MCF 10A (cell line): ENCODE results near the gene TPX2. TPM values are rescaled to one million over a fixed set of nuclear protein-coding genes. Genes with fewer than 3 reads are reported as not detected.

Experiments
- BruUV-seq: library from RNA; stranded (reverse); fragments of 400-500 nt; replicated peaks from 2 replicates; lab custom pipeline; 2021; lab: Mats Ljungman, UMichigan
- CTCF ChIA-PET: fragments of 300-600 bp; sonication (Branson Sonifier 250); formaldehyde crosslinking; extraction: SDS; loops from one replicate; lab custom pipeline; 2021; ENCODE audit warnings: antibody characterized with exemption, inconsistent platforms; lab: Yijun Ruan, JAX
- POLR2A ChIA-PET: fragments of 300-600, 350-650 bp; sonication (Branson Sonifier 250); formaldehyde crosslinking; extraction: SDS; loops from one replicate; lab custom pipeline; 2020; ENCODE audit warnings: antibody characterized with exemption, inconsistent platforms; lab: Yijun Ruan, JAX
- DNase-seq: peaks from one replicate; pipeline ENCODE4 v3.0.0-alpha.2; 2018; ENCODE audit not compliant: unreplicated experiment
- H3K27ac Mint-ChIP-seq: one replicate; pipeline ENCODE4 v1.8.0; 2022; ENCODE audit warnings: mild to moderate bottlenecking, low read depth, mixed read lengths; ENCODE audit not compliant: unreplicated experiment
- H3K27me3 Mint-ChIP-seq: one replicate; pipeline ENCODE4 v1.8.0; 2022; ENCODE audit warnings: mixed read lengths; ENCODE audit not compliant: insufficient read depth, unreplicated experiment
- H3K36me3 Mint-ChIP-seq: one replicate; pipeline ENCODE4 v1.8.0; 2022; ENCODE audit warnings: mild to moderate bottlenecking, moderate library complexity, mixed read lengths; ENCODE audit not compliant: insufficient read depth, unreplicated experiment
- H3K4me1 Mint-ChIP-seq: one replicate; pipeline ENCODE4 v1.8.0; 2022; ENCODE audit warnings: mixed read lengths; ENCODE audit not compliant: insufficient read depth, unreplicated experiment
- H3K4me3 Mint-ChIP-seq: one replicate; pipeline ENCODE4 v1.8.0; 2022; ENCODE audit warnings: mild to moderate bottlenecking, moderate library complexity, mixed read lengths; ENCODE audit not compliant: unreplicated experiment
- H3K9me3 Mint-ChIP-seq: one replicate; pipeline ENCODE4 v1.8.0; 2022; ENCODE audit warnings: mixed read lengths; ENCODE audit not compliant: unreplicated experiment
- CTCF ChIP-seq: fragments of 200-600 bp; IDR thresholded peaks from one replicate; pipeline ENCODE4 v1.8.0; 2022; ENCODE audit warnings: antibody characterized with exemption, mild to moderate bottlenecking; ENCODE audit not compliant: unreplicated experiment
- intact Hi-C: fragments of 100-400 bp; cut with micrococcal nuclease; formaldehyde crosslinking; loops from 2 replicates; pipeline ENCODE4 v1.14.1; 2022
- total RNA-seq: library from RNA; stranded (reverse); gene quantifications from 2 replicates; pipeline ENCODE4 v1.2.3, GENCODE V29; 2022

Gene TPX2
- total RNA-seq, 1 experiment from 2014 or later, result 79.6 TPM

- BruUV-seq, result no TSS peak
- intact Hi-C loops, result no loop called here
- Mint-ChIP-seq H3K27me3 (no peaks in the 10 kb centered on the region), H3K4me3 (no peak overlapping the region), H3K9me3 (no peaks in the 10 kb centered on the region), H3K27ac (no peak overlapping the region), H3K4me1 (no peaks in the 10 kb centered on the region), H3K36me3 (peaks cover 50% of the 10 kb centered on the region)
- TF ChIP-seq CTCF, result no peak
- DNase-seq, result no peak
- ChIA-PET CTCF (interaction anchor here (0.6 to 1.6 kb wide), 3 partner anchors 19 to 227 kb away, joined by 3 to 5 read pairs (median 3); no protein-coding TSS in a partner anchor), POLR2A (interaction anchor here (1.2 kb wide), 1 partner anchor 9 kb away, joined by 3 read pairs; no protein-coding TSS in a partner anchor)
These were observed 64.6 kb downstream of the TPX2 start for GRCh38 chr20:31803552-31804291.

- CTCF ChIA-PET, result interaction anchor here (0.5 to 3.6 kb wide), 7 partner anchors 10 to 844 kb away, joined by 3 to 30 read pairs (median 4); no protein-coding TSS in a partner anchor
- intact Hi-C loops, result no loop called here
These were observed 67.7 kb downstream of the TPX2 start for GRCh38 chr20:31806564-31807355.

DNA sequence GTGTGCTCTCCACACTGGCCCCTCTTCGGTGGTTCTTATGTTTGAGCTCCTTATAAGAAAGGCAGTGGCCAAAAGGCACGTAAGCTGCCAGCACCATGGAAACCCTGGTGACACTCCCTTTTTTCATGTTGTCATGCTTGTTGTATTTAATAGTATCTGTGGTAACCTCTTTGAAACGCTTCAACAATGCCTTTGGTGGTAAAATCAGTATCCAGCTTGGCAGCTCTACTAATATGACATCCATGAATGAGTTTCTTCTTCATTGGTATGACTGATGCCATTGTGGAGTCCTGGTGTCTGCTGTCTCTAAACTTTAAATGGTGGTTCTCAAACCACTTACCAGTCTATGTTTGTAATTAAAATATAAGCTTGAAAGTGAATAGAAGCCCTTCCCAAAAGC, 69.4 kb downstream of the TPX2 start:
- TF ChIP-seq CTCF, result no peak
- DNase-seq, result no peak
- Mint-ChIP-seq H3K27me3 (no peaks in the 10 kb centered on the region), H3K9me3 (no peaks in the 10 kb centered on the region), H3K27ac (no peak overlapping the region), H3K4me1 (no peaks in the 10 kb centered on the region), H3K36me3 (peaks cover 22% of the 10 kb centered on the region), H3K4me3 (no peak overlapping the region)
- intact Hi-C loops, result no loop called here
- BruUV-seq, result no TSS peak
- ChIA-PET CTCF (interaction anchor here (0.6 to 3.6 kb wide), 8 partner anchors 14 to 1138 kb away, joined by 3 to 30 read pairs (median 4); no protein-coding TSS in a partner anchor), POLR2A (interaction anchor here (1.1 kb wide), 1 partner anchor 9 kb away, joined by 3 read pairs; no protein-coding TSS in a partner anchor)

More at GRCh38 chr20:31806564-31807355, 67.7 kb downstream of the TPX2 start:
- POLR2A ChIA-PET, result no interaction called here
- Mint-ChIP-seq H3K4me3 (no peak overlapping the region), H3K36me3 (peaks cover 36% of the 10 kb centered on the region), H3K27ac (no peak overlapping the region), H3K4me1 (no peaks in the 10 kb centered on the region), H3K27me3 (no peaks in the 10 kb centered on the region), H3K9me3 (no peaks in the 10 kb centered on the region)
- no peak for TF ChIP-seq CTCF
- DNase-seq, result no peak
- no TSS peak for BruUV-seq

- Mint-ChIP-seq H3K36me3 (peaks cover 10% of the 10 kb centered on the region), H3K27ac (no peak overlapping the region)
These were observed 70.6 kb downstream of the TPX2 start for GRCh38 chr20:31809661-31810060.

More at GRCh38 chr20:31809661-31810060, 70.6 kb downstream of the TPX2 start:
- CTCF ChIA-PET, result interaction anchor here (0.8 to 2.5 kb wide), 6 partner anchors 11 to 222 kb away, joined by 3 to 17 read pairs (median 4); no protein-coding TSS in a partner anchor
- intact Hi-C loops, result no loop called here
- no peak overlapping the region for H3K4me3 Mint-ChIP-seq
- no peaks in the 10 kb centered on the region for H3K27me3 Mint-ChIP-seq
- H3K9me3 Mint-ChIP-seq, result no peaks in the 10 kb centered on the region
- no peak for TF ChIP-seq CTCF
- no TSS peak for BruUV-seq
- POLR2A ChIA-PET, result interaction anchor here (1.1 kb wide), 1 partner anchor 8 kb away, joined by 3 read pairs; no protein-coding TSS in a partner anchor
- no peak for DNase-seq
- no peaks in the 10 kb centered on the region for H3K4me1 Mint-ChIP-seq
